Transverse colon (tissue), 4 donors: ENCODE data around the gene COL8A1. TPM values are rescaled to one million over a fixed set of nuclear protein-coding genes. Genes with fewer than 3 reads are reported as not detected.

ENCODE experiments used
- DNase-seq: peaks from one replicate; pipeline ENCODE4 v3.0.0-alpha.2; 2019
- H3K27ac ChIP-seq, 4 donors: fragments of 200-600 bp; sonication (generic); 2 replicates each; pipeline ENCODE4 v1.5.1; 2016 to 2018; ENCODE audit warnings: inconsistent platforms in 4 of 4
- H3K27me3 ChIP-seq: fragments of 200-600 bp; sonication (generic); 2 replicates; pipeline ENCODE4 v1.5.1; 2017; ENCODE audit warnings: inconsistent platforms
- H3K36me3 ChIP-seq, 4 donors: fragments of 200-600 bp; sonication (generic); 2 replicates each; pipeline ENCODE4 v1.5.1; 2017 to 2019; ENCODE audit warnings: inconsistent platforms in 4 of 4
- H3K4me1 ChIP-seq, 4 donors: fragments of 200-600 bp; sonication (generic); 2 replicates each; pipeline ENCODE4 v1.5.1; 2017 to 2020; ENCODE audit warnings: inconsistent platforms in 4 of 4
- H3K4me3 ChIP-seq, 4 donors: fragments of 200-600 bp; sonication (generic); 1 replicate in 1 of 4; 2 replicates in 3 of 4; pipeline versions ENCODE4 v1.5.1 to v1.6.1; 2017 to 2019; ENCODE audit warnings: inconsistent platforms in 4 of 4
- H3K9me3 ChIP-seq, 2 donors: fragments of 200-600 bp; sonication (generic); 2 replicates each; pipeline ENCODE4 v1.5.1; 2017 to 2019; ENCODE audit warnings: inconsistent platforms in 2 of 2
- CTCF ChIP-seq, 5 experiments: fragments of 200-600 bp in 3 of 5; fragments of 450-650 bp in 2 of 5; sonication (generic) in 3 of 5; IDR thresholded peaks; 1 replicate in 2 of 5; 2 replicates in 3 of 5; pipeline ENCODE4 v1.5.1; 2016 to 2017; ENCODE audit warnings: antibody characterized with exemption in 5 of 5, inconsistent platforms in 3 of 5, mild to moderate bottlenecking in 2 of 5, moderate library complexity in 1 of 5
- EP300 ChIP-seq: sonication (generic); formaldehyde crosslinking; IDR thresholded peaks from one replicate; pipeline ENCODE4 v1.6.1; 2017; ENCODE audit warnings: antibody characterized with exemption, low read depth
- POLR2A ChIP-seq: fragments of 450-650 bp; IDR thresholded peaks from one replicate; pipeline ENCODE4 v1.6.1; 2016; ENCODE audit warnings: antibody characterized with exemption, mild to moderate bottlenecking, moderate library complexity
- POLR2AphosphoS5 ChIP-seq, 3 donors: sonication (generic); formaldehyde crosslinking; IDR thresholded peaks; one replicate each; pipeline ENCODE4 v1.6.1; 2016; ENCODE audit warnings: antibody characterized with exemption in 3 of 3
- WGBS, 2 donors: methylation state at CpG; one replicate each; pipeline ENCODE4 v1.1.5; 2018; ENCODE audit warnings: low coverage in 1 of 2; 5-methylcytosine and 5-hydroxymethylcytosine counted together
- in situ Hi-C, 4 donors: fragments of 200-750 bp; cut with MboI; loops; one replicate each; pipeline versions ENCODE4 v1.15.0 to v1.15.1; 2017; ENCODE audit warnings: low sequenced_read_pairs in 3 of 4, low pct_ligation_motif_present in 1 of 4, low pct_unique_long_range_greater_than_20kb in 1 of 4
- intact Hi-C: fragments of 100-400 bp; cut with DNase I; formaldehyde crosslinking; loops from one replicate; pipeline ENCODE4 v1.15.1; 2023; ENCODE audit warnings: low total_unique reads
- total RNA-seq, 4 donors: library from RNA; depleted of rRNA; stranded (reverse); fragments of >200 nt; gene quantifications; one replicate each; pipeline ENCODE4 v1.1.0, GENCODE V29; 2016

COL8A1 gene
- total RNA-seq, 4 donors from 2014 or later = 1.5 to 10.5 (median 3.7) TPM

GRCh38 chr3:99825004-99825640 lies 186.7 kb downstream of the COL8A1 start:
- no peaks in the 10 kb centered on the region for H3K4me1 ChIP-seq
- no peak for DNase-seq
- TF ChIP-seq CTCF (IDR thresholded peaks at IDR 0.05) (no peak), POLR2A (no peak), POLR2AphosphoS5 (IDR thresholded peaks at IDR 0.05) (no peak), EP300 (no peak)
- no peaks in the 10 kb centered on the region for H3K36me3 ChIP-seq
- H3K4me3 ChIP-seq = no peak overlapping the region
- in situ Hi-C loops = loop anchor here in 3 of 4 donors (25.0 kb wide), 2 partner anchors 237 to 762 kb away; no protein-coding TSS in a partner anchor
- 70 to 77% methylated on average over 3 of the region's 3 CpGs for WGBS, 2 donors
- H3K27me3 ChIP-seq = no peaks in the 10 kb centered on the region
- intact Hi-C loops = no loop called here
- H3K27ac ChIP-seq = no peak overlapping the region
- no peaks in the 10 kb centered on the region for H3K9me3 ChIP-seq

- no peaks in the 10 kb centered on the region for H3K4me1 ChIP-seq
- no peaks in the 10 kb centered on the region for H3K9me3 ChIP-seq
- no peaks in the 10 kb centered on the region for H3K27me3 ChIP-seq
- DNase-seq = no peak
- TF ChIP-seq POLR2A (no peak), POLR2AphosphoS5 (IDR thresholded peaks at IDR 0.05) (no peak), CTCF (IDR thresholded peaks at IDR 0.05) (no peak), EP300 (no peak)
- intact Hi-C loops (no loop called here), in situ Hi-C loops (loop anchor here (5.0 to 25.0 kb wide), 3 partner anchors 232 to 757 kb away; no protein-coding TSS in a partner anchor)
- no peaks in the 10 kb centered on the region for H3K36me3 ChIP-seq
- no peak overlapping the region for H3K4me3 ChIP-seq
- 95 to 97% methylated on average over 3 of the region's 3 CpGs for WGBS, 2 donors
- no peak overlapping the region for H3K27ac ChIP-seq
Observed at GRCh38 chr3:99829844-99830243, 191.4 kb downstream of the COL8A1 start.

- Histone ChIP-seq H3K36me3 (no peaks in the 10 kb centered on the region), H3K4me3 (no peak overlapping the region), H3K9me3 (no peaks in the 10 kb centered on the region), H3K27me3 (no peaks in the 10 kb centered on the region), H3K27ac (peak overlapping the region in 1 of 4 donors; percentile 26), H3K4me1 (peaks cover 0 to 16% (median 5%) of the 10 kb centered on the region in 4 donors)
- in situ Hi-C loops = loop anchor here (5.0 to 25.0 kb wide), 3 partner anchors 229 to 754 kb away; no protein-coding TSS in a partner anchor
- intact Hi-C loops = loop anchor here (2.0 kb wide), 1 partner anchor 421 kb away; no protein-coding TSS in a partner anchor
- WGBS, 2 donors = 66 to 87% methylated on average over 3 to 4 of the region's 4 CpGs
- TF ChIP-seq POLR2AphosphoS5 (IDR thresholded peaks at IDR 0.05) (no peak), POLR2A (no peak), CTCF (IDR thresholded peaks at IDR 0.05) (no peak), EP300 (no peak)
- no peak for DNase-seq
Observed at GRCh38 chr3:99833617-99834205, 195.3 kb downstream of the COL8A1 start.

- Histone ChIP-seq H3K27ac (no peak overlapping the region), H3K27me3 (no peaks in the 10 kb centered on the region), H3K4me3 (no peak overlapping the region), H3K4me1 (peaks cover 0 to 16% (median 5%) of the 10 kb centered on the region in 4 donors), H3K36me3 (no peaks in the 10 kb centered on the region), H3K9me3 (no peaks in the 10 kb centered on the region)
- no peak for TF ChIP-seq CTCF (IDR thresholded peaks at IDR 0.05)
- TF ChIP-seq POLR2AphosphoS5 (IDR thresholded peaks at IDR 0.05) = no peak
- TF ChIP-seq POLR2A = no peak
- TF ChIP-seq EP300 = no peak
- WGBS, 2 donors = 82 to 89% methylated on average over 2 of the region's 2 CpGs
- no peak for DNase-seq
- in situ Hi-C loops (loop anchor here (5.0 to 25.0 kb wide), 3 partner anchors 228 to 753 kb away; no protein-coding TSS in a partner anchor), intact Hi-C loops (no loop called here)
Observed at GRCh38 chr3:99834211-99834957, 196.0 kb downstream of the COL8A1 start.
